PFSK-1 (cell line): ENCODE data around the gene SERPINA5.

ENCODE experiments used
- POLR2AphosphoS5 ChIP-seq: IDR thresholded peaks from 2 replicates; pipeline ENCODE4 v1.6.1; 2012; ENCODE audit warnings: low read depth, mild to moderate bottlenecking, control low read depth, low read length, moderate library complexity
- SIN3A ChIP-seq: IDR thresholded peaks from 2 replicates; pipeline ENCODE4 v1.6.1; 2012; ENCODE audit warnings: mild to moderate bottlenecking, low read length, moderate library complexity, borderline replicate concordance; ENCODE audit not compliant: insufficient read depth
- TAF1 ChIP-seq: IDR thresholded peaks from 2 replicates; pipeline ENCODE4 v1.6.1; 2012; ENCODE audit warnings: low read length, control low read depth, borderline replicate concordance; ENCODE audit not compliant: insufficient read depth

DNA sequence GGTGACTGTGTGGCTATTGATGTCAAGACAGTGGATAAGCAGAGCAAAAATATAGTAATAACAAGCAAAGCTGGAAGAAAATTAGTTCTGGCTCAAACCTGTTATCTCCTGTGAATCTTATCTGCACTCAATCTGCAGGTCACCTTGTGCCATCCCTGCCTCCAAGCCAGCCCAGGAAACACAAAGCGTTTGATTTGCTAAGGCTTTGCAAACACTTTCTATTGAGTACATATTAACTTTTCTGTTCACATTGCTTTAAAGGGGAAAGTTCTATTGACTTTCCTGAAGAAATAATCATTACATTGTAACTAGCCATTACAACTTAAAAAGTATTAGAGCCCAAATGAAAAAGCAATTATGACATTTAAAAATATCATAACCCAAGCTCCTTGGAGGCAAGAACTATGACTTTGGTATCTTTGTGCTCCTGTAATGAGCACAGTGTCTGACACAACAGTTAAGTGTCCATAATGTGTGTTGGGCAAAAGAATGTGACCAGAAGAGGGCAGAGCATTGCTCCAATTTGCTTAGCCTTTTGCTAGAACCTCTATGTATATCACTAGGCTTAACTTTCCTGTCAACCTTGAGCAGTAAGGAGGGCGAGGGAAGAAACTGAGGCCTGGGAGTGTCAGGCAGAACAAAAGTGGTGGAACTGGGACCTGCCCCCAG is 55.7 kb downstream of the SERPINA5 start:
- TF ChIP-seq POLR2AphosphoS5 (no peak), TAF1 (no peak), SIN3A (no peak)
